NCI-H2196 treated with DMSO at 0.1 percent for 48 hours (cell line): ENCODE results near the gene TACSTD2.
"Not testable (repeated sequence)": the region's sequence is repeated elsewhere in the genome, so short reads cannot be mapped to it uniquely, and the experiment has no call there.

Source experiments
- DNase-seq: peaks from one replicate; lab custom pipeline; 2025; ENCODE audit not compliant: unreplicated experiment; lab: John Stamatoyannopoulos, UW

TACSTD2 gene

GRCh38 chr1:58588396-58588795 is 11.3 kb upstream of the TACSTD2 start:
- no peak for DNase-seq

GRCh38 chr1:58587667-58588066 is 10.6 kb upstream of the TACSTD2 start:
- no peak for DNase-seq

- no peak for DNase-seq
Measured at GRCh38 chr1:58586271-58586670, 9.2 kb upstream of the TACSTD2 start.

GRCh38 chr1:58585581-58586151 is 8.6 kb upstream of the TACSTD2 start:
- no peak for DNase-seq

GRCh38 chr1:58585166-58585565 is 8.1 kb upstream of the TACSTD2 start:
- DNase-seq: no peak

- no peak for DNase-seq
Measured at GRCh38 chr1:58584082-58584895, 7.2 kb upstream of the TACSTD2 start.

GRCh38 chr1:58583496-58583895 is 6.4 kb upstream of the TACSTD2 start:
- no peak for DNase-seq

GRCh38 chr1:58582143-58582542 is 5.1 kb upstream of the TACSTD2 start:
- not testable (repeated sequence) for DNase-seq

- no peak for DNase-seq
Measured at GRCh38 chr1:58581641-58582040, 4.6 kb upstream of the TACSTD2 start.

- no peak for DNase-seq
Measured at GRCh38 chr1:58580186-58580585, 3.1 kb upstream of the TACSTD2 start.

- DNase-seq: no peak
Measured at GRCh38 chr1:58577654-58578030, 590 bp upstream of the TACSTD2 start.

- no peak for DNase-seq
Measured at GRCh38 chr1:58576325-58576726, 726 bp downstream of the TACSTD2 start.

GRCh38 chr1:58575551-58576324 is 1.3 kb downstream of the TACSTD2 start:
- no peak for DNase-seq

- no peak for DNase-seq
Measured at GRCh38 chr1:58574816-58575215, 2.2 kb downstream of the TACSTD2 start.

GRCh38 chr1:58573705-58574591 is 3.1 kb downstream of the TACSTD2 start:
- DNase-seq: no peak

GRCh38 chr1:58573138-58573537 is 3.9 kb downstream of the TACSTD2 start:
- no peak for DNase-seq

- no peak for DNase-seq
Measured at GRCh38 chr1:58572690-58573089, 4.4 kb downstream of the TACSTD2 start.

- no peak for DNase-seq
Measured at GRCh38 chr1:58571616-58572015, 5.4 kb downstream of the TACSTD2 start.

- DNase-seq: no peak
Measured at GRCh38 chr1:58570817-58571216, 6.2 kb downstream of the TACSTD2 start.

- no peak for DNase-seq
Measured at GRCh38 chr1:58570094-58570493, 7.0 kb downstream of the TACSTD2 start.

GRCh38 chr1:58568911-58569310 is 8.1 kb downstream of the TACSTD2 start:
- DNase-seq: no peak
